Measurements from ENCODE around the gene OR2T5.
"Not testable (repeated sequence)": the region's sequence is repeated elsewhere in the genome, so short reads cannot be mapped to it uniquely, and the experiment has no call there.

Gene OR2T5, protein sequence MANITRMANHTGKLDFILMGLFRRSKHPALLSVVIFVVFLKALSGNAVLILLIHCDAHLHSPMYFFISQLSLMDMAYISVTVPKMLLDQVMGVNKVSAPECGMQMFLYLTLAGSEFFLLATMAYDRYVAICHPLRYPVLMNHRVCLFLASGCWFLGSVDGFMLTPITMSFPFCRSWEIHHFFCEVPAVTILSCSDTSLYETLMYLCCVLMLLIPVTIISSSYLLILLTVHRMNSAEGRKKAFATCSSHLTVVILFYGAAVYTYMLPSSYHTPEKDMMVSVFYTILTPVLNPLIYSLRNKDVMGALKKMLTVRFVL

DNA sequence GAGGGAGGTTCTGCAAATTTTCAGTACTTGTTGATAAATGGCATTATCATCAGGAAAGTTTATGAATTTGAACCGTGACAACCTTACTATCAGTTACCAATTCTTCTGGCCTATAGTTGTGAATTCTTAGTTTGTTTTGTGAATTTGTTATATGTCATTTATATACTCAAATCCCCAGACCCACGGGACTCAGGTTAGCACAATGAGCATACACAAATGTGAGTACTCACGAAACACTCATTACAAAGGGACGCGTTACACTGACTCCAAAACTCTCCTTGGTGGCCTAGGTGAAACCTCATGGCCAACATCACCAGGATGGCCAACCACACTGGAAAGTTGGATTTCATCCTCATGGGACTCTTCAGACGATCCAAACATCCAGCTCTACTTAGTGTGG, at the start of gene OR2T5:
Gene OR2T5, plus strand, starts transcription at position 301 of the 400 bp plus-strand sequence. Its CDS starts 0 bp downstream, at position 301.
- H3K9me3 ChIP-seq (ENCODE audit: control insufficient read depth, low read length); H3K27me3 ChIP-seq (replicated peaks; ENCODE audit: control insufficient read depth, insufficient read depth, low read length); DNase-seq (ENCODE audit: low read depth); H3K36me3 ChIP-seq (ENCODE audit: control insufficient read depth, insufficient read depth, low read length, severe bottlenecking); H3K9ac ChIP-seq (ENCODE audit: low read length); H3K4me3 ChIP-seq (ENCODE audit: low read length); H3K4me1 ChIP-seq (ENCODE audit: control insufficient read depth, insufficient read depth, low read length): not testable (repeated sequence)

DNA sequence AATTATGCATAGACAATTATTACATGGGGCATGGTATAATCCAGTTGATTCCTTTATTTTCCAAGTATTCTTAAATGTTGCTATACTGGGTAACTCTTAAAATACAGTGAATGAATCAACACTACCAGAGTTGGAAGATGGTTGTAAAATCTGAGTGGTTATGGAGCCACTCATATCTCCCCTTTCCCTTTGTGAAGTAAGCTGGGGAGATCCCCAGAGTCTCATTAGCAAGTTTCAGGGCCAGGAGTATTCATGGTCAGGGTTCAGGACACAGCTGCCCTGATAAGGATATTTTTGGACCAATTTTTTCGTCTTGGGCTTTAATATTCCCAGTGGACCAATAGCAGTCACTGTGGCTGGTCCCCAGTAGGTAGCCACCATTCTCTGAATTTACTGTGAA, 49.7 kb upstream of the OR2T5 start:
- H3K9me3 ChIP-seq (ENCODE audit: control insufficient read depth, low read length); H3K9ac ChIP-seq (ENCODE audit: low read length); DNase-seq (ENCODE audit: low read depth); H3K4me3 ChIP-seq (ENCODE audit: low read length); H3K4me1 ChIP-seq (ENCODE audit: control insufficient read depth, insufficient read depth, low read length); H3K27me3 ChIP-seq (replicated peaks; ENCODE audit: control insufficient read depth, insufficient read depth, low read length); H3K36me3 ChIP-seq (ENCODE audit: control insufficient read depth, insufficient read depth, low read length, severe bottlenecking): not testable (repeated sequence)

DNA sequence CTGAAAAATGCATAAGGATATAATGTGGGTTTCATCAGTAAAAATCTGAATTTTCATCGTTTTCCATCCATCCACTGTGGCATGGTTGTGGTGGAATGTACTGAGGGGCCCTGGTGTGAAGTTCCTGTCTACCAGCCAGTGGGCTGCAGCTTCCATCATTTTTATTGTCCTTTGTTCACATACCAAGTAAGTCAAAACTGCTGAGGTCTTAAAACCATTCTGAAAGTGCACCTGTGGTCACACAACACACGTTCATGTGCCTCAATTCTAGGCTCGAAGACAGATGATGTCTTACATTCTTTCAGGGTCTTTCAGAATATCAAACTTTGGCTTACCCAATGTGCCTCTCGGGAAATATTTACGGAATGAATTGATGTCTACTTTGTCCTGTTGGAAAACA, 49.1 kb upstream of the OR2T5 start:
- not testable (repeated sequence) for H3K27me3 ChIP-seq (replicated peaks; ENCODE audit: control insufficient read depth, insufficient read depth, low read length); H3K4me1 ChIP-seq (ENCODE audit: control insufficient read depth, insufficient read depth, low read length); DNase-seq (ENCODE audit: low read depth); H3K4me3 ChIP-seq (ENCODE audit: low read length); H3K9me3 ChIP-seq (ENCODE audit: control insufficient read depth, low read length); H3K9ac ChIP-seq (ENCODE audit: low read length); H3K36me3 ChIP-seq (ENCODE audit: control insufficient read depth, insufficient read depth, low read length, severe bottlenecking)

DNA sequence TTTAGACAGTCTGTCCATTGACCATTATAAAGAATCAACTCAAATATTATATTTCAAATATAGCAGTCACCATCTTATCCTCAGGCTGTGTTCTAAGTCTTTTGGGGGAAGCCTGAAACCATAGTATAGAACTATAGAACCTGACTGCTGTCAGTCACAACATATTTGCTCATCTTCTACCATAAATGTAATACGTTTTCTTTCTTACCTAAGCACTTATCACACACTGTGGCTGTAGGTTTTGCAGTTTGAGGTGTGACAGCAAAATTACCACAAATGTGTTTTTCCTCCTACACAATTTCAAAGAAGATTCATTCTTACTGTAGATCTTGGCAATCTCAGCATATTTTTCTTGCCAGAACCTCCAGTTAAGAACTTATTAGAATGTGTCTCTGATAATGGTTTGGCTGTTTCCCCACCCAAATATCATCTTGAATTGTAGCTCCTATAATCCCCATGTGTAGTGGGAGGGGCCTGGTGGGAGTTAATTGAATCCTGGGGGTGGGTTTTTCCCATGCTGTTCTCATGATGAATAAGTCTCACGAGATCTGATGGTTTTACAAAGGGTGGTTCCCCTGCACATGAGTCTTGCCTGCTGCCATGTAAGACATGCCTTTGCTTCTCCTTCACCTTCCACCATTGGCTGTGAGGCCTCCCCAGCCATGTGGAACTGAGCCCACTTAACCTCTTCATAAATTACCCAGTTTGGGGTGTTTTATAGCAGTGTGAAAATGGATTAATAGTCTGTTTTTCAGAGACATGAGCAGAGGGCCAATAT, 45.7 kb upstream of the OR2T5 start:
- DNase-seq (ENCODE audit: low read depth); H3K4me1 ChIP-seq (ENCODE audit: control insufficient read depth, insufficient read depth, low read length); H3K9ac ChIP-seq (ENCODE audit: low read length); H3K4me3 ChIP-seq (ENCODE audit: low read length); H3K36me3 ChIP-seq (ENCODE audit: control insufficient read depth, insufficient read depth, low read length, severe bottlenecking); H3K27me3 ChIP-seq (replicated peaks; ENCODE audit: control insufficient read depth, insufficient read depth, low read length); H3K9me3 ChIP-seq (ENCODE audit: control insufficient read depth, low read length): not testable (repeated sequence)

DNA sequence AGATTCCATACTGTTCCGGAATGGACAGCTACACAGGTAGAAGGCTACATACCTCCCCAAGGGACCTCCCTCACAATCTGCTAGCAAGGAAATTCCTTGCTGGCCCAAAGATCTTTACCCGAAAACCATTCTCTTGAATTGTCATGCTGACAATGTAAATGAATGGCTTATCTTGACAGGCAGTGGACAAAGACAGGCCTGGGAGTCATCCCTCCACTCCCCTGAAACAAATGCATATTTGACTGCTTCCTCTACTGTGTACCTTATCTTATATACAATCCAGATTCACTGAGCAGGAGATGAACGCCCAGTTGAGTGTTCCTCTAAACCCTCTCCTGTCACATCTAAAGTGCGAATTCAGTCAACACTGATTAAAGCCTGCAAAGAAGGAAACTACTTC, 43.8 kb upstream of the OR2T5 start:
- not testable (repeated sequence) for H3K4me1 ChIP-seq (ENCODE audit: control insufficient read depth, insufficient read depth, low read length); H3K27me3 ChIP-seq (replicated peaks; ENCODE audit: control insufficient read depth, insufficient read depth, low read length); H3K36me3 ChIP-seq (ENCODE audit: control insufficient read depth, insufficient read depth, low read length, severe bottlenecking); H3K9me3 ChIP-seq (ENCODE audit: control insufficient read depth, low read length); H3K9ac ChIP-seq (ENCODE audit: low read length); DNase-seq (ENCODE audit: low read depth); H3K4me3 ChIP-seq (ENCODE audit: low read length)

DNA sequence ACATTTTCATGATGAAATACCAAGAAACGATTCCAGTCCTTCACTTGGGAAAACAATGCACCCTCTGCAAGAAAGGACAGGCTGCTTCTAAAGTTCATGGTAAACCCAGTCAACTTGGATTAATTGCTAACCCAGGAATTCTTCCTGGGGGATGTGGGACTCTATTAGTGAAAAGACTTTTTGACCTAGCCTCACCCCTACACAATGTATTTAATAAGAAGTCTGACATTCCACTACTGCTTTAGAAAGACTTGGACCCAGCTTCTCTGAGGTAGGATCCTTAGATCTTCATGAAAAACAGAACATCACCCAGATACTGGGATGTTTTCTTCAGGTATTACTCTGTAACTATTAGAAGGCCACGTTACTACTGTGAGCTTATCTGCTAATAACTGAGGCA, 43.0 kb upstream of the OR2T5 start, which contains the start of gene OR2T2:
Gene OR2T2, plus strand, starts transcription at position 239 of the 400 bp plus-strand sequence. CDS start 7,161 bp downstream, outside the sequence.
- not testable (repeated sequence) for H3K36me3 ChIP-seq (ENCODE audit: control insufficient read depth, insufficient read depth, low read length, severe bottlenecking); H3K27me3 ChIP-seq (replicated peaks; ENCODE audit: control insufficient read depth, insufficient read depth, low read length); DNase-seq (ENCODE audit: low read depth); H3K9ac ChIP-seq (ENCODE audit: low read length); H3K4me3 ChIP-seq (ENCODE audit: low read length); H3K9me3 ChIP-seq (ENCODE audit: control insufficient read depth, low read length); H3K4me1 ChIP-seq (ENCODE audit: control insufficient read depth, insufficient read depth, low read length)

DNA sequence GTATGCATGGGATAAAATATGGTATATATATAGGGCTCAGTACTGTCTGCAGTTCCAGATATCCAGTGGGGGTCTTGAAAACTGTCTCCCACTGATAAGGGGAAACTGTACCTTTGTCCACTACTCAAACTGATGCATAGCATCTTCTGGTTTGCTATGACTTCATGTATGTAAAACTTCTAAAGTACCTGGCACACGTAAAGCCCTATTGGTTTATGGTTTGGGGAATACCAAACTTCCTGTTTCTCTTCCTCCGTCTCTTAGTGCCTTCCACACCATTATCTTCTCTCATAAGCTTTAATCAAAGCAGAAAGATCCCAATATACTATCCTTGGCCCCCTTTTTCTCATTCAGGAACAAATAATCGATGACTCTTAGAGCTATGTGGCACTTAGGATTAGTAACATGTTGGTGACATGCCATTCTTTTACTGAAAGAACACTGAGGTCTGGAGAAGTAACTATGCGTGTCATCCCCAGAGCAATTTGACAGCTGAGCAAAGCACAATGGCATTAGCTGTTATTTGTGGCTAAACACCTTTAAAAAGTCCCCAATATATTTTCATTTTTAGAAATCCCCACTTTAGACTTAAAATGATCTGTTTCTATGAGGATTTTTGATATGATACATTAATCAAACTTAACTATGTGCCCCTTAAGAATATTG, 39.8 kb upstream of the OR2T5 start:
- H3K9ac ChIP-seq (ENCODE audit: low read length); H3K9me3 ChIP-seq (ENCODE audit: control insufficient read depth, low read length); H3K4me3 ChIP-seq (ENCODE audit: low read length); H3K4me1 ChIP-seq (ENCODE audit: control insufficient read depth, insufficient read depth, low read length); H3K27me3 ChIP-seq (replicated peaks; ENCODE audit: control insufficient read depth, insufficient read depth, low read length); DNase-seq (ENCODE audit: low read depth); H3K36me3 ChIP-seq (ENCODE audit: control insufficient read depth, insufficient read depth, low read length, severe bottlenecking): not testable (repeated sequence)

DNA sequence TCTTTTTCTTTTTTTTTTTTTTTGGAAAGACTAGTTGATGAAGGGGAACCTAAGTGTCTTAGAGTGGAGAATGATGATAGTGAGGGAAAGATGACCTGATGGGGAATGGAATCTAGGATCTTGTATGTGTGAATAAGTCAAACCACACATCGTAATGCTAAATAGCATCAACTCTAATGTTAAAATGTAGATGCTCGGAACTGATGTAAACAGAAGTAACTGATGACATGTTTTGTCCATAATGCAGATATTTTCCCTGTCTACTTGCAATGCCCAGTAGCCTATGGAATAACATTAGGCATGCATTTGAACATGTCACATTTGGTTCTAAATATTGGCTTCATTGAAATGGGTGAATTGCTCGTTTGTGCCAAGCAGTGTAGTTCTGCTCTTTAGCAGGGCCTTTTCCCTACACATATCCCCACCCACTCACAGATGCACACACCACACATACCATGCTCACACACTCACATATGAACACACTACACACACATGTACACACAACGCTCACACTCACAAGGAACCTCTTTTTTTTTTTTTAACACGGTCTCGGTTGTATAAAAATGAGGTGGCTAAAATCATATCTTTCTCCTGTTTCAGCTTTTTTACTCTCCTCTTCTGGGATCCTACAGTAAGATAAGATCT, 38.4 kb upstream of the OR2T5 start:
- not testable (repeated sequence) for H3K4me3 ChIP-seq (ENCODE audit: low read length); DNase-seq (ENCODE audit: low read depth); H3K9ac ChIP-seq (ENCODE audit: low read length); H3K36me3 ChIP-seq (ENCODE audit: control insufficient read depth, insufficient read depth, low read length, severe bottlenecking); H3K4me1 ChIP-seq (ENCODE audit: control insufficient read depth, insufficient read depth, low read length); H3K9me3 ChIP-seq (ENCODE audit: control insufficient read depth, low read length); H3K27me3 ChIP-seq (replicated peaks; ENCODE audit: control insufficient read depth, insufficient read depth, low read length)

DNA sequence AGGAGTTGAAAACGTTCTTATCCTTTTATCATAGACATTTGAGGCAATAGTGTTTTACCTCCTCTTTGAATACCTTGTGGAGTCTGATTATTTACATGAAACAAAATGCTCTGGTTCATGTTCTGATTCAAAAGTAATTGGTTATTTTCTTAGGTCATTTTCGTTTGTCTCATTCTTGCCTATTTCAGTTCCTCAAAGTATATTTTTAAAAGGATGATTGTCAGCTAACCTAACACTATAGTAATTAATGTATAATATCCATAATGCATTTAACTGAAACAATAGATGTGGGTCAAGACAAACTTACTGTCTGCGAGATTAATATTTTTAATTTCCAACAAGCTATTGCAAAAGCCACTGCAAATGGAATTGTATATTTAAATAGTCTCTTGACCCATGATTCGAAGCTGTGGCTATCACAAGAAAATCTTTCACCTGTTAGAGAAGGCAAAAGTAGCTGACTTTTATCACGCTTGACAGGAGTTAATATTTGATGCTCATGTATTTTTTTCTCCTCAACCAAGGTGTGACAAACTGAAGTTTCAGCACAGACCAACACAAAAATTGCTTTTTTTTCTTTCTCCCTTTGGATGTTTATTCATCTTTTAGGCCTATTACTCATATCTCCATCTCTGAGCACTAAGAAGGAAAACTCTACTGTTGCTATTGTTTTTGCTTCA, 37.8 kb upstream of the OR2T5 start:
- not testable (repeated sequence) for H3K27me3 ChIP-seq (replicated peaks; ENCODE audit: control insufficient read depth, insufficient read depth, low read length); H3K4me1 ChIP-seq (ENCODE audit: control insufficient read depth, insufficient read depth, low read length); H3K9ac ChIP-seq (ENCODE audit: low read length); H3K9me3 ChIP-seq (ENCODE audit: control insufficient read depth, low read length); H3K36me3 ChIP-seq (ENCODE audit: control insufficient read depth, insufficient read depth, low read length, severe bottlenecking); DNase-seq (ENCODE audit: low read depth); H3K4me3 ChIP-seq (ENCODE audit: low read length)

DNA sequence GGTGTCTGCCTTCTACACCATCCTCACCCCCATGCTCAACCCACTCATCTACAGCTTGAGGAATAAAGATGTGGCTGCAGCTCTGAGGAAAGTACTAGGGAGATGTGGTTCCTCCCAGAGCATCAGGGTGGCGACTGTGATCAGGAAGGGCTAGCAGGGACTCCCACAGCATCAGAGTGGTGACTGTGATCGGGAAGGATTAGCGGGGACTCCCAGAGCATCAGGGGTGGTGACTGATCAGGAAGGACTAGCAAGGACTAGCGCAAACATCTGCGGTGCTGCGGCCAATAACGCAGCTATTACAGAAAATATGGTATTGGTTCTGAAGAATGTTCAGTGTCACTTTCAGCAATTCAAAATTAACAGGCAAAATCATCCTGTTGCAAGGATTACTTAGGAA, 34.8 kb upstream of the OR2T5 start:
- not testable (repeated sequence) for H3K4me3 ChIP-seq (ENCODE audit: low read length); H3K27me3 ChIP-seq (replicated peaks; ENCODE audit: control insufficient read depth, insufficient read depth, low read length)

DNA sequence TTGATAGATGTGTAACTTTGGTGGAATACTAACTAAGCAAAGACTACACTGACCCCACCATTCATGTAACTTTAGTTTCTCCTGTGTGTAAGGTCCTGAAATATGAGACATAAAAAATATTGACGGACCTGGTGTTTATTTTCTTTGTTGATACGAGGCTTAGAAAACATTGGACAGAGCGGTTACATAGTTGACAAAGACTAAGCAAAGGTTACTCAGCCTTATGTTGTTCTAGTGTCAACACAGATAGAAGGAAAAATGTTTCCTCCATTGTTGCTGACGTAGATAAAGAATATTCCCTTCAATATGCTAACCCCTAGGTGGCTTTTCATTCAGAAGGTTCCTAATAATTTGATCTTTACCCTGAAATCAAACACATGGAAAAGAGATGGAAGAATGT, 33.3 kb upstream of the OR2T5 start:
- H3K9ac ChIP-seq (ENCODE audit: low read length); H3K36me3 ChIP-seq (ENCODE audit: control insufficient read depth, insufficient read depth, low read length, severe bottlenecking); H3K27me3 ChIP-seq (replicated peaks; ENCODE audit: control insufficient read depth, insufficient read depth, low read length); H3K4me1 ChIP-seq (ENCODE audit: control insufficient read depth, insufficient read depth, low read length); DNase-seq (ENCODE audit: low read depth); H3K9me3 ChIP-seq (ENCODE audit: control insufficient read depth, low read length); H3K4me3 ChIP-seq (ENCODE audit: low read length): not testable (repeated sequence)

More for the DNA sequence above, 34.8 kb upstream of the OR2T5 start:
- H3K9me3 ChIP-seq (ENCODE audit: control insufficient read depth, low read length); H3K4me1 ChIP-seq (ENCODE audit: control insufficient read depth, insufficient read depth, low read length); H3K36me3 ChIP-seq (ENCODE audit: control insufficient read depth, insufficient read depth, low read length, severe bottlenecking); H3K9ac ChIP-seq (ENCODE audit: low read length); DNase-seq (ENCODE audit: low read depth): not testable (repeated sequence)
